Peyer's patch (tissue), 4 donors: ENCODE results near the gene AUP1.

ENCODE experiments used
- CTCF ChIP-seq, 6 experiments: fragments of 450-650 bp in 4 of 6; fragments of 200-600 bp in 2 of 6; sonication (generic) in 1 of 6; IDR thresholded peaks; one replicate each; pipeline ENCODE4 v1.5.1; 2017 to 2019; ENCODE audit warnings: antibody characterized with exemption in 6 of 6, mild to moderate bottlenecking in 3 of 6, moderate library complexity in 1 of 6
- POLR2A ChIP-seq, 2 donors: fragments of 450-650 bp; IDR thresholded peaks; one replicate each; pipeline ENCODE4 v1.5.1; 2017; ENCODE audit warnings: antibody characterized with exemption in 2 of 2, mild to moderate bottlenecking in 2 of 2, moderate library complexity in 2 of 2

GRCh38 chr2:74531666-74532065 is 2.2 kb upstream of the AUP1 start:
- TF ChIP-seq CTCF (IDR thresholded peaks at IDR 0.05) (no peak), POLR2A (IDR thresholded peaks at IDR 0.05) (no peak)
